GM12891 (cell line): Measurements from ENCODE around the gene OSBPL5.

Experiments used
- DNase-seq: peaks from one replicate; pipeline ENCODE4 v3.0.0; 2011; ENCODE audit warnings: low spot score; ENCODE audit not compliant: insufficient read length
- FAIRE-seq: peaks from 2 replicates; lab custom pipeline; 2011; peaks lifted over from hg19 to GRCh38; lab: Jason Lieb, UNC
- PAX5 ChIP-seq: IDR thresholded peaks from 2 replicates; pipeline ENCODE4 v1.6.1; 2011; ENCODE audit warnings: low read length, moderate library complexity, mild to moderate bottlenecking; ENCODE audit not compliant: insufficient read depth, severe bottlenecking
- POLR2A ChIP-seq: IDR thresholded peaks from 2 replicates; pipeline ENCODE4 v1.6.1; 2011; ENCODE audit warnings: low read depth, low read length, control low read depth
- POLR2AphosphoS5 ChIP-seq: IDR thresholded peaks from 2 replicates; pipeline ENCODE4 v1.6.1; 2011; ENCODE audit warnings: low read depth, low read length, control low read depth
- POU2F2 ChIP-seq: IDR thresholded peaks from 2 replicates; pipeline ENCODE4 v1.6.1; 2011; ENCODE audit warnings: low read depth, mild to moderate bottlenecking, control low read depth, low read length, moderate library complexity
- SPI1 ChIP-seq: IDR thresholded peaks from 2 replicates; pipeline ENCODE4 v1.6.1; 2011; ENCODE audit warnings: low read depth, low read length, control low read depth
- TAF1 ChIP-seq: IDR thresholded peaks from 2 replicates; pipeline ENCODE4 v1.6.1; 2011; ENCODE audit warnings: low read depth, low read length, control low read depth

Gene OSBPL5

DNA sequence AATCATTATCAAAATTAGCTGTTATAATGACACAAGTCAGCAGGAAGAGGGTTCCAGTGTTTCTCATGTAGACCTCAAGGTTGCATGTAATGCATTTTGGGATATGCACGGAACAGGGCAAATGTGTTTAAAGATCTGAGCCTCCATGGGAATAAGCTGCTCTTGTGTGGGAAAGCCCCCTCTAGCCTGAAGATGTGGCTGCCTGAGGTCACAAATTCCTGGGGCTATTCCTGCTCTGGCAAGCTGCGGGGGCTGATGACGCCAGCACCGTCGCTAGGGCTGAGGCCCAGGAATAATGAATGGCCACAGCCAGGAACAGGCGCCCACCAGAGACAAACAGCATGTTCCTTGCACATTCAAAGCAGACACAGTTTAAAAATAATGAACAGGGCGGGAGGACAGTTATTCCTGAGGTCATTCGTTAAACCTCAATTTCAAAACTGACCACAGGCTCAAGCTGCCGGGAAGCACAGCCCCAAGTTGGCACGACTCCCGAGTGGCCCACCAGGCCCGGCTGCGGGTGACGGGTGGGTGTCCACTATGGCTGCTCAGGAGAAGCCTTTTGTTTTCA lies 11.7 kb downstream of the OSBPL5 start:
- DNase-seq (no peak), FAIRE-seq (no peak)
- no peak for TF ChIP-seq TAF1
- TF ChIP-seq POU2F2 = no peak
- TF ChIP-seq POLR2AphosphoS5 = no peak
- no peak for TF ChIP-seq POLR2A
- TF ChIP-seq PAX5 = no peak
- no peak for TF ChIP-seq SPI1

DNA sequence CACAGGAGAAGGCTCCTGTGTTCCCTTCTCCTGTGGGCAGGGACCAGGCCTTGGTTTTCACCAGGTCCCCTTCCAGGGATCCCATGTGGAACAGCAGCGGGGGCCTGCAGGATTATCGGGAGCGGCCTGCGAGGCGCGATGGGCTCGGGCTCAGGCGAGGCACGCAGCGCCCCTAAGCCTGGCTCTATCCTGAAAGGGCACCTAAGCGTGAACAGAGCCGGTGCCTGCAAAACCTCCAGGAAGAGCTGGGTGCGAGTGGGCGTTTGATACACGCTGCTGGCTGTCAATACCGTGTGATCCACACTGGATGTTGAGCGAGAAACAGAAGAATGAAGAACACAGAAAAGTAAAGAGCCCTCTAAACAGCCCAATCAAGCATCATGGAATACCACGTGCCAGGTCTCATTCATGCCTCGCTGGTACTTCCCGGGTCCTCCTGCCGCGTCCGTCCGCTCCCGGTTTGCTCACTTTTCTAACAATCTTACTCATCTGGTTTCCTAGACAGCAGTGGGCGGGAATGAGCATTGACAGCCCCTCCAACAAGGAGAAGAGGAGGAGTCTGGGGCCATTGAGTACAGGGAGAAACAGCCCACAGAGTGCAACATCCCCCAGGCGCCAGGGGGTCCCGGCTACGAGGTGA lies 12.5 kb downstream of the OSBPL5 start:
- FAIRE-seq = no peak
- TF ChIP-seq POLR2A (no peak), TAF1 (no peak), PAX5 (no peak), POU2F2 (no peak), SPI1 (no peak), POLR2AphosphoS5 (no peak)
- no peak for DNase-seq

- FAIRE-seq (no peak), DNase-seq (no peak)
- no peak for TF ChIP-seq POLR2A
Measured at GRCh38 chr11:3150726-3151125, 14.4 kb downstream of the OSBPL5 start.

DNA sequence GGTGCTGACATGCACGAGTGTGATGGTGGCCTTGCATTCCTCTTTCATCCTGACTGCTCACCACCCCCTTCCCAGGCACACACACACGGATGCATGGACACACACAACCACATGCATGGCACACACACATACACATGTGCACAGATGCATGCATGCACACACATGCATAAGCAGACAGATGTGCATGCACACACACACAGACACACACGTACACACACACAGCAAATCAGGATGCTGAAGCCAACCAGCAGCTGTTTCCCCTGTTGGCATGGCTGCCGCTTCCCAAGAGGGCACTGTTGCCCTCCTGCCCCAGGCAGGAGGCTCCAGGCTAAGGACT lies 15.3 kb downstream of the OSBPL5 start:
- no peak for DNase-seq
- no peak for TF ChIP-seq POLR2A
- TF ChIP-seq SPI1 = no peak
- no peak for TF ChIP-seq POU2F2
- TF ChIP-seq POLR2AphosphoS5 = no peak
- TF ChIP-seq PAX5 = no peak
- FAIRE-seq = no peak

DNA sequence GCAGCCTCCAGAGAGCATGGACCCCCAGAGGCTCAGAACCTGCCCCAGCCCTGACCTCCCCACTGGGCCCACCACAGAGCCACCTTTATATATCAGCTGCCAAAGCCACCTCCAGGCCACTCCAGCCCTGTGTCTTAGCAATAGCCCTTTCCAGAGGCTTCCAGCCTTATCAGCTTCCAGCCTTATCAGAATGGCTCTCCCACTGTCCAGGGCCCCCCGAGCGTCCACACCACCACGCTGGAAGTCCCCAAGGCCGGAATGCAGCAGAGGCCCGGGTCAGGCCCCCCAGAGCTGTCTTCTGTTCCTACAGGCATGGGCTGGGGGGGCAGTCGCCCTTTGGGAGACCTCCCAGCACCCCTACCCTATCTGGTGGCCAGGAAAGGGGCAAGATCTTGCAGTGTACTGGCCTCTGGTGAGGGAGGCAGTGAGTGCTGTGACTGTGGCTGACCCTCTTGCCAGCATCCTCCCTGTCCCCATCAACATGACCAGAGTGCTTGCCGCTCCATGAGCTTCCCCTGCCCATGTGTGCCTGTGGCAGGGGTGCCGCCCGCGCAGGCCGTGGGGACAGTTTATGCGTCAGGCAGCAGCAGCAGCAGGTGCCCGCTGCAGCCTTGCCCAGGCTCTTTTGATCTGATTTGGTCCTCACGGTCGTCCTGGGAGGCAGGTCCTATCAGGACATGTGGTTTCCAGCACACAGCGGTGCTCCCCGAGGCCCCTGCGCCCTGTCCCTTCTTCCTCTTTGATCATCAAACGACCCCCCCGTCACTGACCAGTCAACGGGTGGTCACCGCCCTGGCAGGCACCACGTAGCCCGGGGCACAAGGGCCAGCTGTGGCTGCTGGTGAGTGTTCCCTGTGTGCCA lies 15.9 kb downstream of the OSBPL5 start:
- FAIRE-seq (no peak), DNase-seq (no peak)
- no peak for TF ChIP-seq POU2F2
- no peak for TF ChIP-seq PAX5
- TF ChIP-seq TAF1 = no peak
- TF ChIP-seq SPI1 = no peak
- no peak for TF ChIP-seq POLR2AphosphoS5
- no peak for TF ChIP-seq POLR2A

DNA sequence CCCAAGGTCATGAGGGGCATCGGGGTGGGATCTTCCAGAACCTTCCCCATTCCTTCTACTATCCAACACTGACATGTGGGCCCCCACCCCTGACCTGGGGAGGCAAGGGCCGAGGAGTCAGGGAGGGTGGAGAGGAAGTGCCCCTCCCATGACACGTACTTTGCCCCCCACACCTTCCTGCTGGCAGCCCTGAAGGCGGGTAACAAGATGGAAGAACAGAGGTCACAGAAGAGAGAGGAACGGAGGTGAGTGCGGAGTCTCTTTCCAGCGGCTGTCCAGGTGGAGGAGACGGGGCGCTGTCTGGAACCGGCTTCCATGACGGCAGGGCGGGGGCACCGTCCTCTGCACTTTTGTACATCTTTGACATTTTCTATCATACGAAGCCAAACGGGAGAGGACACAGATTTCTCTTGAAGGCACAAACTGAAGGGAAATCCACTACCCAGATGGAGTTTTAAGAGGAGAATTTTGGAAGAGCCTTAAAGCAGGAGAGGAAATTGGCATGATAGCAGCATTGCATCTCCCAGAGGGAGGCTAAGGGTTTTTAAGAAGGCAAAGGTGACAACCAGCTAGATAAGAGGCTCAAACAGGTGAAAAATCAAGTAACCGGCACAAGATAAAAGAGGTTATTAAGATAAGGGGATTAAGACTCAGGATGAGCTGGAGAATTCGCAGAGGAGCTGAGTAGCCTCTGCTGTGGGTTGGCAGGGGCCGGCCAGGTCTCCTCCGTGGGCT lies 16.7 kb downstream of the OSBPL5 start:
- DNase-seq = no peak
- no peak for FAIRE-seq
- TF ChIP-seq PAX5 (no peak), SPI1 (no peak), POLR2A (no peak), POU2F2 (no peak), POLR2AphosphoS5 (no peak), TAF1 (no peak)

GRCh38 chr11:3147626-3148025 lies 17.5 kb downstream of the OSBPL5 start:
- TF ChIP-seq SPI1 = no peak
- TF ChIP-seq POLR2AphosphoS5 = no peak
- TF ChIP-seq TAF1 = no peak
- no peak for TF ChIP-seq PAX5
- no peak for TF ChIP-seq POU2F2
- TF ChIP-seq POLR2A = no peak
- no peak for FAIRE-seq
- no peak for DNase-seq

GRCh38 chr11:3147257-3147619 lies 17.9 kb downstream of the OSBPL5 start:
- FAIRE-seq = no peak
- TF ChIP-seq POU2F2 (no peak), SPI1 (no peak), PAX5 (no peak)
- DNase-seq = no peak

DNA sequence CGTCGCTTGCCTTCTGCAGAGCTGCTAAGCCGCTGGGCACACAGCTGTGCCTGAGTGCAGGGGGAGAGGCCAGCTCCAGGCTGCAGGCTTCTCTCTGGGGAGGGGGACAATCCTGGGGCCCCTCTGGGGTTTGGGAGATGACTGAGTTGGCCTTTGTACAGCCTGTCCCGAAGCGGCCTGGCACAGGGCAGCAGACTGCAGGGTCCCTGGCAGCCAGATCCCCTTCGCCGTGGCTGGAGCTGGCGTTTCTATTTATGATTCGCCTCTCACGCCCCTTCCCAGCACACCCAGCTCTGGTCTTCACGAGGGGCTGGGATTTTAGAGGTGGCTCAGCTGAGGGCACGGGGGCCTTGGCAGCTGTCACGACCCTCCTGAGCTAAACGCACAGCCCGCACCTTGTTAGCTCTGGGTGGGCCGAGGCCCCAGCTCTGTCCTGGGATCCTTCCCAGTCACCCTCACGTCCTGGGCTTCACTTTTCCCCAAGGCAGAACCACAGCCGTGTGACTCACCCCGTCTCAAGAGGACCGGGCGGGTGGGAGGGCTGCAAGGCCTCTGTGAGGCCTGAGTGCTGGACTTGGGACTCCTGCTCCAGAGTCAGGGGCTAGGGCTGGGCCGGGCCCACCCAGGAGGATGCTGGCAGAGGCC lies 18.4 kb downstream of the OSBPL5 start:
- no peak for DNase-seq
- FAIRE-seq = no peak

More for the DNA sequence above, 18.4 kb downstream of the OSBPL5 start:
- TF ChIP-seq POLR2A (no peak), POLR2AphosphoS5 (no peak), PAX5 (no peak), POU2F2 (no peak), TAF1 (no peak), SPI1 (no peak)
